SK-N-SH (cell line): ENCODE data around the gene SMARCC2. TPM values are rescaled to one million over a fixed set of nuclear protein-coding genes. Genes with fewer than 3 reads are reported as not detected.

Experiments used
- CHD2 ChIP-seq: fragments of 150-350 bp; IDR thresholded peaks from 2 replicates; pipeline ENCODE4 v1.6.1; 2018; ENCODE audit warnings: low read length; ENCODE audit not compliant: partially characterized antibody
- ELF1 ChIP-seq: IDR thresholded peaks from 2 replicates; pipeline ENCODE4 v1.4.0; 2012
- EP300 ChIP-seq, 2 experiments: IDR thresholded peaks; 2 replicates each; pipeline versions ENCODE4 v1.4.0 to v1.6.1; 2012; ENCODE audit warnings: borderline replicate concordance in 1 of 2, low read depth in 1 of 2, low read length in 1 of 2
- EZH2phosphoT487 ChIP-seq: fragments of 200-600 bp; sonication (generic); IDR thresholded peaks from 2 replicates; pipeline ENCODE4 v1.6.1; 2017; ENCODE audit warnings: low read depth, mixed run types, mild to moderate bottlenecking, antibody characterized with exemption, moderate library complexity, borderline replicate concordance
- FOXJ3 ChIP-seq: sonication (generic); formaldehyde crosslinking; IDR thresholded peaks from 2 replicates; pipeline ENCODE4 v1.5.1; 2020; ENCODE audit warnings: mild to moderate bottlenecking, missing genetic modification reagents
- FOXM1 ChIP-seq: IDR thresholded peaks from 2 replicates; pipeline ENCODE4 v1.4.0; 2012; ENCODE audit warnings: low read depth, mild to moderate bottlenecking
- GABPA ChIP-seq: IDR thresholded peaks from 2 replicates; pipeline ENCODE4 v1.4.0; 2012; ENCODE audit warnings: low read depth, mild to moderate bottlenecking
- GATA2 ChIP-seq: sonication (generic); formaldehyde crosslinking; IDR thresholded peaks from 2 replicates; pipeline ENCODE4 v1.5.0; 2020; ENCODE audit warnings: mild to moderate bottlenecking, missing genetic modification reagents
- JUND ChIP-seq: IDR thresholded peaks from 2 replicates; pipeline ENCODE4 v1.4.0; 2012
- MAX ChIP-seq: IDR thresholded peaks from 2 replicates; pipeline ENCODE4 v1.4.0; 2012; ENCODE audit warnings: low read depth
- MEF2A ChIP-seq: IDR thresholded peaks from 2 replicates; pipeline ENCODE4 v1.4.0; 2012; ENCODE audit warnings: low read depth, borderline replicate concordance
- NRF1 ChIP-seq: IDR thresholded peaks from 2 replicates; pipeline ENCODE4 v1.6.1; 2012; ENCODE audit warnings: low read depth, mild to moderate bottlenecking, low read length
- PBX3 ChIP-seq: IDR thresholded peaks from 2 replicates; pipeline ENCODE4; 2012
- POLR2AphosphoS5 ChIP-seq: IDR thresholded peaks from 2 replicates; pipeline ENCODE4 v1.6.1; 2012; ENCODE audit warnings: low read depth, low read length
- RAD21 ChIP-seq: IDR thresholded peaks from 2 replicates; pipeline ENCODE4 v1.6.1; 2012; ENCODE audit warnings: mild to moderate bottlenecking, low read length
- REST ChIP-seq: IDR thresholded peaks from 2 replicates; pipeline ENCODE4 v1.6.1; 2012; ENCODE audit warnings: mild to moderate bottlenecking, low read depth, low read length, moderate library complexity
- RFX5 ChIP-seq: IDR thresholded peaks from 2 replicates; pipeline ENCODE4 v1.6.1; 2012; ENCODE audit warnings: mild to moderate bottlenecking, improper control_type of control experiment, low read length
- RXRA ChIP-seq: IDR thresholded peaks from 2 replicates; pipeline ENCODE4 v1.4.0; 2012; ENCODE audit warnings: low read depth, mild to moderate bottlenecking, borderline replicate concordance
- SIN3A ChIP-seq: IDR thresholded peaks from 2 replicates; pipeline ENCODE4 v1.6.1; 2012; ENCODE audit warnings: low read depth, mild to moderate bottlenecking, low read length, moderate library complexity, borderline replicate concordance
- SMC3 ChIP-seq: IDR thresholded peaks from 2 replicates; pipeline ENCODE4 v1.6.1; 2012; ENCODE audit warnings: low read depth, low read length, improper control_type of control experiment
- TAF1 ChIP-seq: IDR thresholded peaks from 2 replicates; pipeline ENCODE4 v1.6.1; 2012; ENCODE audit warnings: low read depth, mild to moderate bottlenecking, low read length, moderate library complexity, borderline replicate concordance
- TEAD4 ChIP-seq: IDR thresholded peaks from 2 replicates; pipeline ENCODE4 v1.4.0; 2012; ENCODE audit warnings: mild to moderate bottlenecking, borderline replicate concordance; ENCODE audit not compliant: insufficient read depth
- USF1 ChIP-seq: IDR thresholded peaks from 2 replicates; pipeline ENCODE4 v1.4.0; 2012; ENCODE audit warnings: low read depth, borderline replicate concordance
- ZBTB33 ChIP-seq: IDR thresholded peaks from 2 replicates; pipeline ENCODE4 v1.4.0; 2012; ENCODE audit warnings: low read depth, borderline replicate concordance
- polyA plus RNA-seq, 3 experiments: library from polyadenylated mRNA; depleted of rRNA; stranded (reverse); fragments of >200 nt; gene quantifications; 2 replicates each; pipeline ENCODE4 v1.2.3, GENCODE V29; 2012

Gene SMARCC2
- polyA plus RNA-seq, 1 of the 3 experiments (the other 2 are of a cell fraction), result 64.3 TPM

GRCh38 chr12:56193025-56193578 lies 3.8 kb upstream of the SMARCC2 start (continued):
- no peak for TF ChIP-seq REST
- no peak for TF ChIP-seq GATA2
- no peak for TF ChIP-seq GABPA
- no peak for TF ChIP-seq MEF2A
- no peak for TF ChIP-seq RFX5
- TF ChIP-seq EZH2phosphoT487, result no peak
- TF ChIP-seq EP300 (IDR thresholded peaks at IDR 0.05; ENCODE audit: borderline replicate concordance in 1 of 2, low read depth in 1 of 2, low read length in 1 of 2), result no peak
- peak; percentile 74 for TF ChIP-seq SMC3
- TF ChIP-seq RAD21, result peak; percentile 90
- TF ChIP-seq NRF1, result no peak
- TF ChIP-seq POLR2AphosphoS5, result 0 out of 2 replicates have a peak, but pooled peaks have one; percentile 27
- TF ChIP-seq PBX3, result no peak
- TF ChIP-seq RXRA, result no peak
- peak; percentile 59; the same call in 1 of the 2 replicates for TF ChIP-seq TAF1
- TF ChIP-seq SIN3A, result no peak
- 0 out of 2 replicates have a peak, but pooled peaks have one; percentile 16 for TF ChIP-seq MAX
- no peak for TF ChIP-seq JUND
- TF ChIP-seq TEAD4, result no peak
- TF ChIP-seq ELF1, result no peak
- TF ChIP-seq USF1, result no peak
- no peak for TF ChIP-seq ZBTB33
- no peak for TF ChIP-seq FOXM1
- no peak for TF ChIP-seq CHD2
- no peak for TF ChIP-seq FOXJ3
